DMS114 treated with DMSO at 0.1 percent for 48 hours (cell line): ENCODE data around the gene PBX3.

Experiments used
- DNase-seq: peaks from one replicate; lab custom pipeline; 2025; ENCODE audit not compliant: unreplicated experiment; lab: John Stamatoyannopoulos, UW

The PBX3 gene

GRCh38 chr9:125932746-125933455 is 185.7 kb downstream of the PBX3 start:
- no peak for DNase-seq

- DNase-seq, result no peak
Observed at GRCh38 chr9:125942125-125942524, 195.0 kb downstream of the PBX3 start.

- DNase-seq, result no peak
Observed at GRCh38 chr9:125943831-125944230, 196.7 kb downstream of the PBX3 start.

- DNase-seq, result no peak
Observed at GRCh38 chr9:125946397-125946796, 199.2 kb downstream of the PBX3 start.

- DNase-seq, result no peak
Observed at GRCh38 chr9:125948887-125949596, 201.9 kb downstream of the PBX3 start.

DNA sequence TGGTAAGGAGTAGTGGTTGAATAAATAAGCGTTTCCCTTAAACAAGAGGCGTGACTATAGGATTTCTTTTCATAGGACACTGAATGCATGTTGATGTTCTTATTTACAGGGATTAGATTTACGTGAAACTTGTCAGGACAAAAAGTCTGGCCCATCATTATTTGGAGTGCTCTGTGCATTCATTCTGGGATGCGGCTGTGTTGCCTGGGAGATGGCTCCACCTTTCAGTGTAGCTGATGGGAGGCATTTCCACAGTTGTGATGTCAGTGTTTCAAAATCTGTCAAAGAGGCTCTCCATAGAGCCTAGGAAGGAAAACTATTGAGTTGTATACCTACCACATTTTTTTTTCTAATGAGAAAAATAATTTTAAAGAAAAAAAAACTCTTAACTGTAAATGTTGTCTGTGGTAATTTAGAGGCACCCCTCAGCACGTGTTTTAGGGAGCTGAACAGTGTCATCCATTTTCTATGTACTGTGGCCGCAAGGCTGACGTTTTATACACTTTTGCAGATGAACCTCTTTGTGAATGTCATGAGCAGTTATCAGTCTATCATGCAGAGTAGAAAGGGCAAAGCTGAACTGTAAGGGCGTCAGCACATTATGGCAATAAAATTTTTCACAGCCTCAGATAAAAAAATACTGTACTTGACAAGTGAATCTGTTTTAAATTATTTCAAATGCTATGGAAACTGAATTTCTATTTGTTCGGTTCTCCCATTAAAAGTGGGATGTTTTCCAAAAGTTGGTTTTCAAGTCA is 202.7 kb downstream of the PBX3 start:
- no peak for DNase-seq

DNA sequence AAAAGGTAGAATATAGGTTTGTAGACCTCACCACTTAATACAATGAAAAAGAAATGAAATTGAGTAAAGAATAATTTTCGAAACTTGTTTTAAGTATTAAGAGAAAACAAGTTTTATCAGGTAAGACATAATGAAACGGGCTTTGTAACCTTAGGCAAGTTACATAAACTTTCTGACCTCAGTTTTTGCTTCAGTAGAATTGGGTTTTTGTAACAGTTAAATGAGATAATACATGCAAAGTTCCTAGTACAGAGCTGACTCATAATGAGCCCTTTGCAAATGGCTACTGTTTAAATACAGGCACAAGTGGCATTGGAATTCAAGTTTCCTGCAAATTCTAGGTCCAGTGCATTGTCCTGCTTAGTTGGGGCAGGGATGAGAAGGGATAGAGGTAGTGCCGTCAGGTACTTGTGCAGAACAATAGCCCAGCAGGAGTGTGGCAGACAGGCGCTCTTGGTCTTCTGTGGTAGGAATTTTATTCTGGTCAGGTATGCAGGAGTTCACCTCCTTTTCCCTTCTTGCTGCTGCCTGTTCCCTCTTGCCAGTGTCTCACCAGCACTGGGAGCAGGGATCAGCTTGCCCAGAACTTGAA is 203.8 kb downstream of the PBX3 start:
- DNase-seq, result no peak

GRCh38 chr9:125953314-125954019 is 206.3 kb downstream of the PBX3 start:
- no peak for DNase-seq

- no peak for DNase-seq
Observed at GRCh38 chr9:125956102-125956501, 208.9 kb downstream of the PBX3 start.

DNA sequence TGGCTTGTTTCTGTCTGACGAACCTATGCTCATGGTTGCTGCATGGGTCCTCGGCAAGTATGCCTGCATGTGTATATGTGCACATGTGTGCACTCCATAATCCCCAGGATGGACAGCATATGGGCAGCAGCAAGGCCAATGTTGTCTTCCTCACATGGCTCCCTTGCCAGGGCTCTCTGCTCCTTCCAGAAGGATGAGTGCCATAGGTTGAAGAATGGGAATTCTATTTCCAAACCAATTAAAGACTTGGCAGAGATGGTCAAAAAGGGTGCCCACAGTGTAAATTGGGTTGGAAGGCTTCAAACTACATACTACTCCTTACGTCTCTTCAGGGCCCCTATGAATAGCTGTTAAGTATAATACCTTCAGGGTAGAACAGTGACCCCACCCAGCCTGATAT is 212.1 kb downstream of the PBX3 start:
- DNase-seq, result no peak

DNA sequence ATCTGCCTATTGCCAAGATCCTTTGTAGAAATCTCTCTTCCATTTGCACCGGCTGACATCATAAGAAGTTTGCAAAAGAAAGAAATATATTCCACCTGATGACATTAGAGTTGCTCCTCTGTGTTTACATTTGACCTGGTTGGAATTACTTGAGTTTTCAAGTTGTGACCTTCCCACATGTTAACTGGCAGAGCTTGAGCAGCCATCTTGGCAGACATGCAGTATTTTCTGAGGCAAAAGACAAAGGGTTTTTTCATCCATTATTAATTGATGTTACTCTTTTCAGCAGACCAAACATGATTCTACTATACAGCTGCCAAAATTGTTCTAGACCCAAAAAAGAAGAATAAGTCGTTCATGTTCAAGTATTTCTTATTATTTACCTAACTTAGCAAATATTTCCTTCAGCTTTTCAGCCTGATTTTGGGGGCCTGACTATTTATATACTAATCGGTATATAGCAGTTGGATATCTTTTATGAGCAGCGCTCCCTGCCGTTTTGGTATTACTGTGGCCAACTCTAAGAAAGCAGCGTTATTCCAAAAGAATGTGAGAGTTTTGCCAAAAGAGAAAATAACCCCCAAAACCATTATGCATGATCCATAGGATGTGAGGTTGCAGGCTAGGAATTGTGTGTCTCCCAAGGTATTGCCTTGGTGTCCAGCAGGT is 212.9 kb downstream of the PBX3 start:
- no peak for DNase-seq

GRCh38 chr9:125960626-125961025 is 213.5 kb downstream of the PBX3 start:
- no peak for DNase-seq

- no peak for DNase-seq
Observed at GRCh38 chr9:125961072-125961471, 213.9 kb downstream of the PBX3 start.

- DNase-seq, result no peak
Observed at GRCh38 chr9:125963932-125964331, 216.8 kb downstream of the PBX3 start.

DNA sequence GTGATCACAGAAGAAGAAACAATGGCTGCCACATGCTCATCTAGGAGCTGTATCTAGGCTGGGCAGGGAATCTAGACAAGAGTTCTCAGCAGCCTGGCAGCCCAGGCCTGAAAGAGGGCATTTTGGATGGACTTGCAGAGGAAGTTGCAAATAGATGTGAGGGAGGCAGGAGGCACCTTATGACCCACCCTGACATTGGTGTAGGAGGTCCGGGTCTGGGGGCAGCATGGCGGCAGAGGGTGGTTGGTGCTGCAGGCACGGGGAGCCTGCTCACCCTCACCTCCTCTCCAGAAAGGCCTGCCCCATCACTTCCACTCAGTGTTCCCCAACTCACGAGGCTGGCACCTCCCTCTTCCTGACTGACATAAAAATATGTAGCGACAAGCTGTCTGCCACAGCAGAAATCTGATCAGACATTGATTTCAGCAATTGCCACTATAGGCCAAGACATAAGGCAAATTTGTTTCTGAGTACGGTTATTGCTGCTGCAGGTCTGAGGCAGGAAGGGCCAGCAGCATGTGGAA is 217.6 kb downstream of the PBX3 start:
- DNase-seq, result no peak

DNA sequence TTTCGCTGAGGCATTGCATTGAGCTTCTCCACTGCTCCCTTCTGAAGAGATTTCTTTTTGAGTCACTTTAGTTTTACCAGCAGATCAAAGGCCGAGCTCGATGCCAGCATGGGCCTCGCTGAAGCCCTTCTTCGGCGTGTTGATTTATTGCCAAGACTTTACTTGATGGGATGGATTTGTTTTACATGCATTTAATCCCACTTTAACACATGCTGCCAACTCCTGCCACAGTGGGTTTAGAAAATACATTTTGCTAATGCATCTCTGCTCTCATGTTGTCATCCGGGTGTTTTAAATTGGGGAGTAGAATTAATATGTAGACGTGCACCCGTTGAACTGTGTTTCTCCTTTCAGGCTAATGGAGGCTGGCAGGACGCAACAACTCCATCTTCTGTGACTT is 218.3 kb downstream of the PBX3 start:
- DNase-seq, result no peak

- DNase-seq, result no peak
Observed at GRCh38 chr9:125966466-125966865, 219.3 kb downstream of the PBX3 start.

DNA sequence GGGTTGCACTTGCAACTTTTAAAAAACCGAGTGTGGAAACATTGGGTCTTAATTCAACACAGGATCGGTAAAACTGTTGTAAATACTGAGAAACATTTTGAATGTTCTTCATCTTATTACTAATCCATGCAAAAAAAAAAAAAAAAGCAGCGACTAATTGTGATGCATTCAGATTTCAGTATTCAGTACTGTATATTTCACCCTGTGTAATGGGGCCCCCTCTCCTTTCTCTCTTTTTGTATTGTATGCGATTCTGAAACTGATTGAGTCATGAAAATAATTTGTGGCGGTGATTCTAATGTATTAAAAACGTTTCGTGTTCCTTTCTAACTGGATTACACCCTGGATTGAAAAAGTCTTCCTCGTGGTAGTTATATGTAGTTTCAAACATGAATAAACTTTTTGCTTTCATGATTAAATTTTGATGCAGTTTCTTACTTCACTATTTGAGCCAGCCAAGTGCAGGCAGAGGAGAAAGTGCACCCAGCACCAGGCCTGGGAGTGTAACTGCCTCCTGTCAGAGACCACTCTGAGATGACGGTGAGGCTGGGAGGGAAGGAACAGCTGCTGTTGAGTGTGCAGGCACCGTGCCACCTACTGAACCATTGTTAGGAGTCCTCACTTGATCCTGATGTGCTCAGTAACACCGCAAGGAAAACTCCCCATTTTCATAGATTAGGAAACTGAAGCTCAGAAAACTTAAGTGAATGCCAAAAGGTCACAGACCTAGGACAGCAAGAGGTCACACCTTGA is 220.0 kb downstream of the PBX3 start:
- DNase-seq, result no peak

DNA sequence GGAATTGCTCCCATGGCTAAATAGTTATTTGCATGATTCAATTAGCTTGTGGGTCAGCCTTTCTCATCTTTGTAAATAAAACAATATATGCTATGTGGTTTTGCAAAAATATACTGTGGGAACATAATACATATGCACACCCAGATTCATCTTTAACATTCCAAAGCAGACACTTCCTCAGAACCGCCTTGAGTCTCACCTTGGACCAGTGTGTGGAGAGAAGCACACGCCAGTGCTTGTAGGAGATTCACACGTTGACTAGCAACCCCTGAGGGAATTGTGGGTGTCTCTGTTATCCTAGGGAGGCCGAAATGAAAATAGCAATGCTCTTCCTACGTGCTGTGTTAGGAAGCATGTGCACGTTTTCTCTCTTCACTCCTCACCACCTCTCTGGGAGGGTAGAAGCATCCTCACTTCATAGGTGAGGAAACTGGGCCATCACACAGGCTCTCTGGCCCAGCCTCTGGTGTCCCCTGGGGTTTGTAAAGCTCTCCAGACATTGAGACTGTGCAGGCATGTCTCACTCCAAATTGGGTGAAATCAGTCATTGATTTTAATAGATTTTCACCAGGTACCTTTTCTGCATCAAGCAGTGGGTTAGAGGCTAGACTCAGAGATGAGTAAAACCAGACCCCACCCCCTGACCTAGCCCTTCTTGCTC is 221.7 kb downstream of the PBX3 start:
- DNase-seq, result no peak
